GM12878 (cell line): ENCODE measurements around the gene LYPD5. TPM values are rescaled to one million over a fixed set of nuclear protein-coding genes. Genes with fewer than 3 reads are reported as not detected.
"Not testable (repeated sequence)": the region's sequence is repeated elsewhere in the genome, so short reads cannot be mapped to it uniquely, and the experiment has no call there.

Source experiments
- ATAC-seq: fragments of 200-7000 bp; cut with Tn5 transposase; 3 replicates; pipeline ENCODE4 v1.9.1; 2020; ENCODE audit warnings: mild to moderate bottlenecking, moderate library complexity
- BruUV-seq: library from RNA; stranded (reverse); fragments of 400-500 nt; replicated peaks from 2 replicates; lab custom pipeline; 2021; lab: Mats Ljungman, UMichigan
- CTCF ChIA-PET: fragments of 300-600 bp; sonication (Branson Sonifier 250); formaldehyde crosslinking; extraction: SDS; loops from one replicate; lab custom pipeline; 2021; ENCODE audit warnings: inconsistent platforms; lab: Yijun Ruan, JAX
- POLR2A ChIA-PET: fragments of 350-600 bp; formaldehyde crosslinking; extraction: SDS; loops from one replicate; lab custom pipeline; 2021; ENCODE audit warnings: inconsistent platforms; lab: Charles Lee
- RAD21 ChIA-PET: fragments of 300-600 bp; sonication (Branson Sonifier 250); formaldehyde crosslinking; loops from one replicate; lab custom pipeline; 2023; ENCODE audit warnings: antibody characterized with exemption; ENCODE audit not compliant: unreplicated experiment; lab: Charles Lee
- SMC1A ChIA-PET: fragments of 300-600 bp; sonication (Branson Sonifier 250); formaldehyde crosslinking; loops from one replicate; lab custom pipeline; 2023; ENCODE audit not compliant: unreplicated experiment, uncharacterized antibody; lab: Charles Lee
- DNase-seq: peaks from one replicate; pipeline ENCODE4 v3.0.0-alpha.2; 2011; ENCODE audit warnings: low read depth, low spot score
- FAIRE-seq: peaks from 3 replicates; lab custom pipeline; 2011; peaks lifted over from hg19 to GRCh38; lab: Jason Lieb, UNC
- H2AFZ ChIP-seq: 2 replicates; pipeline ENCODE4 v1.6.0; 2011; ENCODE audit warnings: low read depth, low read length, control low read depth; ENCODE audit not compliant: control insufficient read depth
- H3K27ac ChIP-seq: 2 replicates; pipeline ENCODE4 v1.5.1; 2011; ENCODE audit warnings: control low read depth; ENCODE audit not compliant: control insufficient read depth, insufficient read depth
- H3K27me3 ChIP-seq, 2 experiments: replicated peaks in 1 of 2; 2 replicates each; pipeline versions ENCODE4 v1.6.0 to v1.6.1; 2011; ENCODE audit warnings: low read length in 1 of 2; ENCODE audit not compliant: control insufficient read depth in 2 of 2, insufficient read depth in 2 of 2
- H3K36me3 ChIP-seq, 2 experiments: 2 replicates each; pipeline ENCODE4 v1.5.1; 2011; ENCODE audit warnings: low read length in 1 of 2; ENCODE audit not compliant: control insufficient read depth in 2 of 2, insufficient read depth in 2 of 2
- H3K4me1 ChIP-seq: 2 replicates; pipeline ENCODE4 v1.6.1; 2011; ENCODE audit warnings: mild to moderate bottlenecking, low read length, moderate library complexity, mixed read lengths; ENCODE audit not compliant: control insufficient read depth, insufficient read depth
- H3K4me2 ChIP-seq: 2 replicates; pipeline ENCODE4 v1.6.0; 2011; ENCODE audit warnings: control low read depth; ENCODE audit not compliant: control insufficient read depth, insufficient read depth
- H3K4me3 ChIP-seq: fragments of 200-600 bp; sonication (generic); 2 replicates; pipeline ENCODE4 v1.5.1; 2016
- H3K79me2 ChIP-seq: 2 replicates; pipeline ENCODE4 v1.6.0; 2011; ENCODE audit warnings: low read length; ENCODE audit not compliant: control insufficient read depth, insufficient read depth
- H3K9ac ChIP-seq: 2 replicates; pipeline ENCODE4 v1.8.0; 2011; ENCODE audit warnings: low read length, control low read depth, mixed read lengths; ENCODE audit not compliant: control insufficient read depth, insufficient read depth
- H3K9me3 ChIP-seq: replicated peaks from 3 replicates; pipeline ENCODE4 v1.5.1; 2011; ENCODE audit warnings: mild to moderate bottlenecking, low read length; ENCODE audit not compliant: control insufficient read depth, insufficient read depth
- H4K20me1 ChIP-seq: 2 replicates; pipeline ENCODE4 v1.6.0; 2011; ENCODE audit not compliant: control insufficient read depth, insufficient read depth
- GABPA ChIP-seq: IDR thresholded peaks from 2 replicates; pipeline ENCODE4 v1.6.1; 2014; ENCODE audit warnings: antibody characterized with exemption, low read depth, mild to moderate bottlenecking, inconsistent platforms
- MEF2B ChIP-seq: fragments of 450-650 bp; IDR thresholded peaks from 2 replicates; pipeline ENCODE4 v1.6.1; 2018; ENCODE audit warnings: mild to moderate bottlenecking, moderate library complexity; ENCODE audit not compliant: partially characterized antibody, poor library complexity, severe bottlenecking
- NFYA ChIP-seq: IDR thresholded peaks from 2 replicates; pipeline ENCODE4 v1.6.1; 2011; ENCODE audit warnings: low read depth, mild to moderate bottlenecking, low read length, improper control_type of control experiment, borderline replicate concordance
- WGBS: methylation state at CpG from one replicate; pipeline ENCODE4 v1.1.6; 2016; ENCODE audit warnings: low lambda C conversion rate; ENCODE audit not compliant: insufficient replicate concordance, insufficient coverage; ENCODE audit errors: missing lambda C conversion rate; 5-methylcytosine and 5-hydroxymethylcytosine counted together
- in situ Hi-C: fragments of 300-500 bp; cut with MboI; formaldehyde crosslinking; loops from 9 replicates; pipeline ENCODE4 v1.14.3; 2018; ENCODE audit warnings: mixed read lengths
- intact Hi-C: fragments of 100-400 bp; cut with micrococcal nuclease; formaldehyde crosslinking; loops from one replicate; pipeline ENCODE4 v1.14.2; 2022; ENCODE audit not compliant: unreplicated experiment
- polyA plus RNA-seq, 11 experiments: library from polyadenylated mRNA; depleted of rRNA in 4 of 11; unstranded in 6 of 11; stranded (reverse) in 5 of 11; fragments of >200 nt; fragmentation: Nextera tagmentation in 4 of 11; fragmentation: Illumina TruSeq in 1 of 11; extraction: Ambion mirVana in 4 of 11; extraction: Trizol in 1 of 11; gene quantifications; 1 replicate in 1 of 11; 2 replicates in 10 of 11; pipeline versions ENCODE4 v1.2.1 to v1.2.3, GENCODE V29; 2011 to 2016; ENCODE audit warnings: inconsistent platforms in 2 of 11, missing spikeins in 2 of 11, low read depth in 1 of 11
- total RNA-seq, 4 experiments: library from RNA; depleted of rRNA in 3 of 4; stranded (reverse); fragments of >200 nt in 3 of 4; fragmentation: Illumina TruSeq in 1 of 4; extraction: Trizol in 1 of 4; gene quantifications; 2 replicates each; pipeline versions ENCODE4 v1.2.1 to v1.2.3, GENCODE V29; 2013 to 2021

LYPD5 gene
- total and polyA plus RNA-seq, 10 of the 15 experiments (the other 5 are each of a cell fraction or from before 2014, with no cell fraction given): 0.04 to 2.2 (median 0.69) TPM; not detected in 1

GRCh38 chr19:43818500-43818899, 16.3 kb upstream of the LYPD5 start:
- H3K9me3 ChIP-seq: peaks cover 3% of the 10 kb centered on the region; the same call in 2 of the 3 replicates
- no peak for TF ChIP-seq MEF2B
- TF ChIP-seq GABPA: no peak
- TF ChIP-seq NFYA: no peak
- no peaks in the 10 kb centered on the region; a peak in 1 of 4 replicates for H3K27me3 ChIP-seq
- H3K9ac ChIP-seq: no peak overlapping the region
- ChIA-PET POLR2A (no interaction called here), SMC1A (interaction anchor here (1.6 kb wide), 1 partner anchor 9 kb away, joined by 3 read pairs; no protein-coding TSS in a partner anchor), RAD21 (no interaction called here), CTCF (interaction anchor here (2.1 kb wide), 1 partner anchor 9 kb away, joined by 6 read pairs; no protein-coding TSS in a partner anchor)
- intact Hi-C loops (no loop called here), in situ Hi-C loops (no loop called here)
- H3K27ac ChIP-seq: no peak overlapping the region
- no peaks in the 10 kb centered on the region for H3K79me2 ChIP-seq
- H3K4me2 ChIP-seq: no peak overlapping the region
- FAIRE-seq (no peak), ATAC-seq (no peak), DNase-seq (no peak)
- BruUV-seq: no TSS peak
- H4K20me1 ChIP-seq: no peaks in the 10 kb centered on the region
- WGBS: 77% methylated on average over 5 of the region's 5 CpGs
- no peak overlapping the region for H2AFZ ChIP-seq
- H3K4me1 ChIP-seq: no peaks in the 10 kb centered on the region
- no peak overlapping the region for H3K4me3 ChIP-seq
- no peaks in the 10 kb centered on the region for H3K36me3 ChIP-seq

GRCh38 chr19:43817454-43817853, 15.2 kb upstream of the LYPD5 start:
- H3K4me1 ChIP-seq, H3K27ac ChIP-seq, H3K36me3 ChIP-seq, H3K27me3 ChIP-seq, intact Hi-C loops, POLR2A ChIA-PET, RAD21 ChIA-PET, H2AFZ ChIP-seq, H3K4me2 ChIP-seq, ATAC-seq, H4K20me1 ChIP-seq, BruUV-seq, DNase-seq, H3K9me3 ChIP-seq, H3K79me2 ChIP-seq, H3K9ac ChIP-seq, H3K4me3 ChIP-seq, in situ Hi-C loops, FAIRE-seq: not testable (repeated sequence)
- ChIA-PET SMC1A (interaction anchor here (1.3 kb wide), 1 partner anchor 18 kb away, joined by 3 read pairs; no protein-coding TSS in a partner anchor), CTCF (interaction anchor here (0.9 kb wide), 1 partner anchor 51 kb away, joined by 3 read pairs; no protein-coding TSS in a partner anchor)
- WGBS: 17% methylated on average over 1 of the region's 1 CpG
